IMR-90 (cell line): ENCODE measurements around the gene RNF141. TPM values are rescaled to one million over a fixed set of nuclear protein-coding genes. Genes with fewer than 3 reads are reported as not detected.

ENCODE experiments used
- ATAC-seq: fragments of 200-7000 bp; cut with Tn5 transposase; 2 replicates; pipeline ENCODE4 v1.9.1; 2020; ENCODE audit warnings: low read depth, mild to moderate bottlenecking, moderate library complexity
- BruUV-seq: library from RNA; stranded (reverse); fragments of 400-500 nt; replicated peaks from 2 replicates; lab custom pipeline; 2021; lab: Mats Ljungman, UMichigan
- CTCF ChIA-PET: fragments of 300-600 bp; formaldehyde crosslinking; extraction: SDS; loops from one replicate; lab custom pipeline; 2021; ENCODE audit warnings: antibody characterized with exemption; lab: Yijun Ruan, JAX
- POLR2A ChIA-PET: fragments of 300-600 bp; sonication (Branson Sonifier 250); formaldehyde crosslinking; loops from one replicate; lab custom pipeline; 2022; ENCODE audit warnings: antibody characterized with exemption; ENCODE audit not compliant: unreplicated experiment; lab: Charles Lee
- DNase-seq: peaks from one replicate; pipeline ENCODE4 v3.0.0; 2013
- H2AFZ ChIP-seq: replicated peaks from 2 replicates; pipeline ENCODE3; 2013; ENCODE audit warnings: low read length, mild to moderate bottlenecking; ENCODE audit not compliant: poor library complexity
- H2AK5ac ChIP-seq: 2 replicates; pipeline ENCODE4 v1.6.1; 2013; ENCODE audit warnings: low read depth, low read length, inconsistent platforms
- H2AK9ac ChIP-seq: replicated peaks from 2 replicates; pipeline ENCODE3; 2013; ENCODE audit warnings: mild to moderate bottlenecking, low read depth, low read length, moderate library complexity; ENCODE audit not compliant: poor library complexity
- H2BK120ac ChIP-seq: 2 replicates; pipeline ENCODE4 v1.6.1; 2013; ENCODE audit warnings: low read depth, low read length, inconsistent platforms
- H2BK15ac ChIP-seq: 3 replicates; pipeline ENCODE4 v1.6.1; 2013; ENCODE audit warnings: low read depth, low read length, inconsistent platforms
- H2BK20ac ChIP-seq: 2 replicates; pipeline ENCODE4 v1.6.1; 2013; ENCODE audit warnings: low read depth, mild to moderate bottlenecking, inconsistent platforms, low read length, moderate library complexity
- H2BK5ac ChIP-seq: 2 replicates; pipeline ENCODE4 v1.6.1; 2013; ENCODE audit warnings: mild to moderate bottlenecking, low read depth, low read length, inconsistent platforms; ENCODE audit not compliant: poor library complexity, severe bottlenecking
- H3K14ac ChIP-seq: replicated peaks from 2 replicates; pipeline ENCODE4 v1.6.1; 2013; ENCODE audit warnings: low read depth, low read length, inconsistent platforms
- H3K18ac ChIP-seq: 2 replicates; pipeline ENCODE4 v1.6.1; 2013; ENCODE audit warnings: low read depth, low read length, control low read depth
- H3K23ac ChIP-seq: 2 replicates; pipeline ENCODE4 v1.6.1; 2013; ENCODE audit warnings: low read depth, low read length, inconsistent platforms
- H3K27ac ChIP-seq: 2 replicates; pipeline ENCODE4 v1.5.1; 2013; ENCODE audit warnings: mild to moderate bottlenecking, control low read depth, low read length; ENCODE audit not compliant: insufficient read depth
- H3K27me3 ChIP-seq: 2 replicates; pipeline ENCODE4 v1.6.1; 2013; ENCODE audit warnings: low read length; ENCODE audit not compliant: control insufficient read depth, insufficient read depth
- H3K36me3 ChIP-seq: 2 replicates; pipeline ENCODE4 v1.6.1; 2013; ENCODE audit warnings: low read length, mixed read lengths; ENCODE audit not compliant: control insufficient read depth, insufficient read depth
- H3K4ac ChIP-seq: 2 replicates; pipeline ENCODE4 v1.6.1; 2013; ENCODE audit warnings: low read depth, low read length, inconsistent platforms
- H3K4me1 ChIP-seq: 2 replicates; pipeline ENCODE4 v1.6.1; 2013; ENCODE audit warnings: low read length, mixed read lengths; ENCODE audit not compliant: control insufficient read depth, insufficient read depth
- H3K4me2 ChIP-seq: 2 replicates; pipeline ENCODE4 v1.6.1; 2013; ENCODE audit warnings: low read depth, mild to moderate bottlenecking, control low read depth, low read length, moderate library complexity
- H3K4me3 ChIP-seq: 2 replicates; pipeline ENCODE4 v1.5.1; 2013; ENCODE audit warnings: low read depth, mild to moderate bottlenecking, control low read depth, low read length, moderate library complexity; ENCODE audit not compliant: insufficient read depth
- H3K56ac ChIP-seq: 2 replicates; pipeline ENCODE4 v1.6.1; 2013; ENCODE audit warnings: low read length, inconsistent platforms; ENCODE audit not compliant: insufficient read depth; ENCODE audit errors: extremely low read depth
- H3K79me1 ChIP-seq, 2 experiments: 2 replicates each; pipeline ENCODE4 v1.6.1; 2013; ENCODE audit warnings: low read length in 2 of 2, inconsistent platforms in 1 of 2, low read depth in 1 of 2
- H3K9ac ChIP-seq: 2 replicates; pipeline ENCODE4 v1.6.1; 2013; ENCODE audit warnings: low read depth, low read length, control low read depth
- H3K9me1 ChIP-seq: 2 replicates; pipeline ENCODE4 v1.6.1; 2013; ENCODE audit warnings: low read length, inconsistent platforms; ENCODE audit not compliant: insufficient read depth
- H3K9me3 ChIP-seq: 2 replicates; pipeline ENCODE4 v1.6.1; 2013; ENCODE audit warnings: low read length; ENCODE audit not compliant: control insufficient read depth, insufficient read depth
- H4K20me1 ChIP-seq: 2 replicates; pipeline ENCODE4 v1.6.1; 2013; ENCODE audit warnings: low read length, inconsistent platforms; ENCODE audit not compliant: insufficient read depth
- H4K5ac ChIP-seq: 2 replicates; pipeline ENCODE4 v1.6.1; 2013; ENCODE audit warnings: mild to moderate bottlenecking, low read depth, low read length, control low read depth
- H4K8ac ChIP-seq, 2 experiments: 2 replicates each; pipeline ENCODE4 v1.6.1; 2013; ENCODE audit warnings: low read depth in 2 of 2, low read length in 2 of 2, control low read depth in 1 of 2, inconsistent platforms in 1 of 2
- H4K91ac ChIP-seq: 2 replicates; pipeline ENCODE4 v1.6.1; 2013; ENCODE audit warnings: low read depth, low read length, inconsistent platforms; ENCODE audit not compliant: insufficient read depth
- CEBPB ChIP-seq: IDR thresholded peaks from 2 replicates; pipeline ENCODE4 v1.6.1; 2012; ENCODE audit warnings: low read depth, low read length, improper control_type of control experiment
- FOS ChIP-seq: fragments of 150-350 bp; IDR thresholded peaks from 2 replicates; pipeline ENCODE4 v1.6.1; 2016; ENCODE audit warnings: low read depth, low read length
- MXI1 ChIP-seq: IDR thresholded peaks from 2 replicates; pipeline ENCODE4 v1.6.1; 2012; ENCODE audit warnings: low read depth, mild to moderate bottlenecking, low read length, moderate library complexity, borderline replicate concordance
- POLR2A ChIP-seq: IDR thresholded peaks from 2 replicates; pipeline ENCODE4 v1.6.1; 2012; ENCODE audit warnings: mild to moderate bottlenecking, low read depth, low read length
- RAD21 ChIP-seq: IDR thresholded peaks from 2 replicates; pipeline ENCODE4 v1.6.1; 2012; ENCODE audit warnings: low read length, improper control_type of control experiment
- dilution Hi-C: fragments of 300-500 bp; cut with HindIII; formaldehyde crosslinking; loops from one replicate; pipeline ENCODE4 v1.14.3; 2018; ENCODE audit warnings: low sequenced_read_pairs; ENCODE audit not compliant: unreplicated experiment
- in situ Hi-C: fragments of 300-500 bp; cut with MboI; formaldehyde crosslinking; loops from 3 replicates; pipeline ENCODE4 v1.14.3; 2019; ENCODE audit warnings: low sequenced_read_pairs, inconsistent platforms, mixed read lengths
- intact Hi-C: fragments of 100-400 bp; cut with micrococcal nuclease; formaldehyde crosslinking; loops from 2 replicates; pipeline ENCODE4 v1.10.0; 2022
- polyA plus RNA-seq, 3 experiments: library from polyadenylated mRNA; depleted of rRNA; stranded (reverse); fragments of >200 nt; gene quantifications; 2 replicates each; pipeline ENCODE4 v1.2.3, GENCODE V29; 2012; ENCODE audit warnings: low replicate concordance in 1 of 3
- total RNA-seq: library from RNA; depleted of rRNA; stranded (reverse); fragments of >200 nt; gene quantifications from 2 replicates; pipeline ENCODE4 v1.2.3, GENCODE V29; 2012

RNF141 gene
- total and polyA plus RNA-seq, 2 of the 4 experiments (the other 2 are of a cell fraction): 13.8 to 18.6 TPM

DNA sequence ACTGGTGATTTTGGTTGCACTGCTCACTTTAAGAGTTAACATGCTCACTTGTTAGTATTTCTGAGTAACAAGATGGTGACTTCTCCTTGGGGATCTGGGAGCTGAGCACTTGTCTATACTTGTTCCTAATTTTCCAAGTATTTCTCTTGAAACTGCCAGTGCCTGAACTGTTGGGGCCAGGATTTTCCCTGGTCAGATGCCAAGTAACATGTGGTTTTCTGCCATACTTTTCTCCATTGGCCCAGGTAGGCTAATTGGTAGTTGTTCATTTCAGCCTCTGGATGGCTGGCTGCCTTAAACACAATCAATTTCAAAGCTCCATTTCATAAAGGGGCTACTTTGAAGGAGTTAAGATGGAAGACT is 35.0 kb downstream of the RNF141 start:
- no peaks in the 10 kb centered on the region for H3K9me3 ChIP-seq
- no peak overlapping the region for H3K56ac ChIP-seq
- no peak overlapping the region for H3K27ac ChIP-seq
- no peak overlapping the region for H3K9ac ChIP-seq
- DNase-seq (no peak), ATAC-seq (no peak)
- no peak overlapping the region for H2AK5ac ChIP-seq
- H3K27me3 ChIP-seq: no peaks in the 10 kb centered on the region
- no TSS peak for BruUV-seq
- no peak overlapping the region for H3K4me3 ChIP-seq
- H2BK5ac ChIP-seq: no peak overlapping the region
- intact Hi-C loops: no loop called here
- no peak overlapping the region for H2BK20ac ChIP-seq
- no peaks in the 10 kb centered on the region; a peak in 1 of 4 replicates for H3K79me1 ChIP-seq
- H2BK120ac ChIP-seq: no peak overlapping the region
- H4K91ac ChIP-seq: no peak overlapping the region
- no peak overlapping the region for H3K18ac ChIP-seq
- no peak overlapping the region for H4K5ac ChIP-seq
- H3K23ac ChIP-seq: no peak overlapping the region
- H2AK9ac ChIP-seq: no peak overlapping the region
- no peak overlapping the region for H3K4me2 ChIP-seq
- ChIA-PET CTCF (interaction anchor here (0.8 kb wide), 1 partner anchor 100 kb away, joined by 7 read pairs; no protein-coding TSS in a partner anchor), POLR2A (no interaction called here)
- peaks cover 3% of the 10 kb centered on the region for H3K9me1 ChIP-seq
- H2BK15ac ChIP-seq: no peak overlapping the region
- no peak overlapping the region for H3K4ac ChIP-seq
- no peak overlapping the region for H2AFZ ChIP-seq
- no peak for TF ChIP-seq CEBPB
- no peak for TF ChIP-seq FOS
- TF ChIP-seq MXI1: no peak
- TF ChIP-seq POLR2A: no peak
- no peak for TF ChIP-seq RAD21
- no peaks in the 10 kb centered on the region for H4K20me1 ChIP-seq
- peaks cover 42% of the 10 kb centered on the region for H3K36me3 ChIP-seq
- H3K4me1 ChIP-seq: no peaks in the 10 kb centered on the region
- H4K8ac ChIP-seq: no peak overlapping the region
- dilution Hi-C loops: loop anchor here (25.0 kb wide), 1 partner anchor 231 kb away; no protein-coding TSS in a partner anchor
- no peak overlapping the region for H3K14ac ChIP-seq
- in situ Hi-C loops: no loop called here
